Endothelial cell of umbilical vein (primary cell): ENCODE data around the gene PKD1L1. TPM values are rescaled to one million over a fixed set of nuclear protein-coding genes. Genes with fewer than 3 reads are reported as not detected.

Experiments
- BruUV-seq: library from RNA; stranded (reverse); fragments of 400-500 nt; replicated peaks from 2 replicates; lab custom pipeline; 2021; lab: Mats Ljungman, UMichigan
- CTCF ChIA-PET: fragments of 300-600, 350-600 bp; sonication (Branson Sonifier 250); formaldehyde crosslinking; loops from one replicate; lab custom pipeline; 2021; ENCODE audit warnings: antibody characterized with exemption, inconsistent platforms; lab: Charles Lee
- POLR2A ChIA-PET: fragments of 300-600, 350-600 bp; sonication (Branson Sonifier 250); formaldehyde crosslinking; loops from one replicate; lab custom pipeline; 2021; ENCODE audit warnings: antibody characterized with exemption, inconsistent platforms; lab: Charles Lee
- DNase-seq: peaks from one replicate; pipeline ENCODE4 v3.0.0-alpha.2; 2011; ENCODE audit warnings: low read depth, low spot score
- FAIRE-seq: peaks from 2 replicates; lab custom pipeline; 2011; peaks lifted over from hg19 to GRCh38; lab: Jason Lieb, UNC
- H2AFZ ChIP-seq: 2 replicates; pipeline ENCODE4 v1.6.0; 2012; ENCODE audit warnings: low read depth, low read length, control low read depth, inconsistent platforms
- H3K27ac ChIP-seq: 2 replicates; pipeline ENCODE4 v1.5.1; 2011; ENCODE audit warnings: low read depth, mild to moderate bottlenecking, control low read depth, low read length, moderate library complexity; ENCODE audit not compliant: insufficient read depth
- H3K27me3 ChIP-seq, 2 experiments: 2 replicates each; pipeline versions ENCODE4 v1.6.0 to v1.6.1; 2011; ENCODE audit warnings: low read length in 2 of 2, mixed read lengths in 1 of 2; ENCODE audit not compliant: control insufficient read depth in 2 of 2, insufficient read depth in 2 of 2
- H3K36me3 ChIP-seq, 2 experiments: 2 replicates in 1 of 2; 3 replicates in 1 of 2; pipeline ENCODE4 v1.5.1; 2011; ENCODE audit warnings: low read length in 2 of 2, mild to moderate bottlenecking in 1 of 2, moderate library complexity in 1 of 2; ENCODE audit not compliant: control insufficient read depth in 2 of 2, insufficient read depth in 2 of 2; ENCODE audit errors: extremely low read depth in 1 of 2
- H3K4me1 ChIP-seq: 3 replicates; pipeline ENCODE4 v1.5.1; 2011; ENCODE audit warnings: mild to moderate bottlenecking, low read length; ENCODE audit not compliant: control insufficient read depth, insufficient read depth; ENCODE audit errors: extremely low read depth
- H3K4me2 ChIP-seq: 2 replicates; pipeline ENCODE4 v1.6.1; 2011; ENCODE audit warnings: low read length, control low read depth, mixed read lengths; ENCODE audit not compliant: insufficient read depth
- H3K4me3 ChIP-seq, 3 experiments: fragments of 200-600 bp in 1 of 3; sonication (generic), shearing (Covaris generic) in 1 of 3; replicated peaks in 1 of 3; 2 replicates each; pipeline ENCODE4 v1.5.1; 2011 to 2016; ENCODE audit warnings: control low read depth in 3 of 3, low read length in 3 of 3, mild to moderate bottlenecking in 2 of 3, inconsistent platforms in 1 of 3, low read depth in 1 of 3, moderate library complexity in 1 of 3; ENCODE audit not compliant: insufficient read depth in 1 of 3
- H3K79me2 ChIP-seq: 2 replicates; pipeline ENCODE4 v1.6.0; 2012; ENCODE audit warnings: low read length, inconsistent platforms; ENCODE audit not compliant: control insufficient read depth, insufficient read depth
- H3K9ac ChIP-seq: replicated peaks from 2 replicates; pipeline ENCODE3; 2011; ENCODE audit warnings: low read length, control low read depth; ENCODE audit not compliant: insufficient read depth; ENCODE audit errors: extremely low read depth
- H3K9me1 ChIP-seq: replicated peaks from 3 replicates; pipeline ENCODE4 v1.6.0; 2011; ENCODE audit warnings: mild to moderate bottlenecking, low read length; ENCODE audit not compliant: control insufficient read depth, insufficient read depth; ENCODE audit errors: extremely low read depth
- H3K9me3 ChIP-seq: replicated peaks from 2 replicates; pipeline ENCODE4 v1.5.1; 2012; ENCODE audit warnings: low read length, inconsistent platforms; ENCODE audit not compliant: control insufficient read depth, insufficient read depth
- H4K20me1 ChIP-seq: replicated peaks from 2 replicates; pipeline ENCODE3; 2011; ENCODE audit warnings: mild to moderate bottlenecking, low read length; ENCODE audit not compliant: control insufficient read depth, insufficient read depth; ENCODE audit errors: extremely low read depth
- CTCF ChIP-seq, 2 donors: IDR thresholded peaks; 1 replicate in 1 of 2; 2 replicates in 1 of 2; pipeline ENCODE4 v1.5.1; 2011; ENCODE audit warnings: low read length in 2 of 2, mild to moderate bottlenecking in 2 of 2, moderate library complexity in 2 of 2, control low read depth in 1 of 2, inconsistent platforms in 1 of 2, low read depth in 1 of 2; ENCODE audit not compliant: insufficient read depth in 1 of 2; ENCODE audit errors: extremely low read depth in 1 of 2
- EZH2 ChIP-seq: IDR thresholded peaks from 2 replicates; pipeline ENCODE4 v1.6.1; 2012; ENCODE audit warnings: borderline replicate concordance, low read depth, mild to moderate bottlenecking, moderate library complexity, low read length, inconsistent platforms; ENCODE audit not compliant: severe bottlenecking
- FOS ChIP-seq: IDR thresholded peaks from 2 replicates; pipeline ENCODE4 v1.6.1; 2011; ENCODE audit warnings: mild to moderate bottlenecking, low read length, moderate library complexity, borderline replicate concordance; ENCODE audit not compliant: insufficient read depth
- GATA2 ChIP-seq: IDR thresholded peaks from 2 replicates; pipeline ENCODE4 v1.7.0; 2011; ENCODE audit warnings: low read depth, mild to moderate bottlenecking, moderate library complexity, mixed read lengths, low read length; ENCODE audit not compliant: insufficient read length, insufficient read depth
- JUN ChIP-seq: IDR thresholded peaks from 2 replicates; pipeline ENCODE4 v1.6.1; 2011; ENCODE audit warnings: borderline replicate concordance, low read depth; ENCODE audit not compliant: insufficient read length, insufficient read depth
- MAX ChIP-seq: IDR thresholded peaks from 2 replicates; pipeline ENCODE4 v1.6.1; 2011; ENCODE audit not compliant: insufficient read depth, insufficient read length
- MYC ChIP-seq: IDR thresholded peaks from one replicate; pipeline ENCODE4 v1.6.1; 2011; ENCODE audit warnings: mild to moderate bottlenecking, low read depth, low read length
- POLR2A ChIP-seq: IDR thresholded peaks from 2 replicates; pipeline ENCODE4 v1.6.1; 2012; ENCODE audit warnings: low read depth, mild to moderate bottlenecking, control low read depth, low read length
- POLR2AphosphoS5 ChIP-seq: IDR thresholded peaks from 2 replicates; pipeline ENCODE4 v1.6.1; 2012; ENCODE audit warnings: low read depth, mild to moderate bottlenecking, control low read depth, low read length, moderate library complexity; ENCODE audit not compliant: insufficient read depth
- dilution Hi-C: fragments of 300-500 bp; cut with MboI; formaldehyde crosslinking; loops from one replicate; pipeline ENCODE4 v1.15.0; 2019; ENCODE audit warnings: low sequenced_read_pairs; ENCODE audit not compliant: extremely low pct_ligation_motif_present
- intact Hi-C: fragments of 100-400 bp; cut with micrococcal nuclease; formaldehyde crosslinking; loops from one replicate; pipeline ENCODE4 v1.10.0; 2022
- polyA plus RNA-seq, 4 experiments: library from polyadenylated mRNA; depleted of rRNA in 3 of 4; stranded (reverse) in 3 of 4; unstranded in 1 of 4; fragments of >200 nt; gene quantifications; 2 replicates each; pipeline versions ENCODE4 v1.2.1 to v1.2.3, GENCODE V29; 2011 to 2012; ENCODE audit warnings: missing spikeins in 1 of 4
- total RNA-seq: library from RNA; stranded (reverse); gene quantifications from 2 replicates; pipeline ENCODE4 v1.2.3, GENCODE V29; 2021

Gene PKD1L1
- total and polyA plus RNA-seq, 2 donors (not counting 3 experiments of a cell fraction or from before 2014, with no cell fraction given), result 4.1 to 5.9 TPM

- Histone ChIP-seq H3K4me3 (no peak overlapping the region), H3K9ac (no peak overlapping the region), H3K4me2 (peak overlapping the region; percentile 34), H4K20me1 (no peaks in the 10 kb centered on the region), H3K9me3 (no peaks in the 10 kb centered on the region), H3K36me3 (no peaks in the 10 kb centered on the region), H3K9me1 (no peaks in the 10 kb centered on the region), H3K27ac (peak overlapping the region; percentile 3), H2AFZ (no peak overlapping the region), H3K4me1 (peaks cover 31% of the 10 kb centered on the region), H3K27me3 (no peaks in the 10 kb centered on the region), H3K79me2 (no peaks in the 10 kb centered on the region)
- dilution Hi-C loops (no loop called here), intact Hi-C loops (no loop called here)
- POLR2A ChIA-PET, result interaction anchor here (1.2 kb wide), 1 partner anchor 21 kb away, joined by 4 read pairs; no protein-coding TSS in a partner anchor
- FAIRE-seq (peak; percentile 61), DNase-seq (peak; percentile 34)
- BruUV-seq, result no TSS peak
- CTCF ChIA-PET, result interaction anchor here (0.6 to 2.2 kb wide), 10 partner anchors 13 to 1259 kb away, joined by 3 to 16 read pairs (median 5); no protein-coding TSS in a partner anchor
- TF ChIP-seq GATA2, result peak; percentile 7
- peak; percentile 69 for TF ChIP-seq FOS
- no peak for TF ChIP-seq EZH2
- TF ChIP-seq POLR2A, result no peak
These were observed 143.3 kb downstream of the PKD1L1 start for GRCh38 chr7:47804767-47805545.

GRCh38 chr7:47803846-47804245 lies 144.4 kb downstream of the PKD1L1 start:
- Histone ChIP-seq H3K79me2 (no peaks in the 10 kb centered on the region), H2AFZ (no peak overlapping the region), H3K4me2 (no peak overlapping the region), H3K4me3 (no peak overlapping the region), H4K20me1 (no peaks in the 10 kb centered on the region), H3K9me1 (no peaks in the 10 kb centered on the region), H3K27ac (no peak overlapping the region), H3K36me3 (no peaks in the 10 kb centered on the region), H3K4me1 (peaks cover 31% of the 10 kb centered on the region), H3K27me3 (no peaks in the 10 kb centered on the region), H3K9ac (no peak overlapping the region), H3K9me3 (no peaks in the 10 kb centered on the region)
- no TSS peak for BruUV-seq
- dilution Hi-C loops (no loop called here), intact Hi-C loops (no loop called here)
- ChIA-PET CTCF (no interaction called here), POLR2A (no interaction called here)
- DNase-seq, result no peak
- TF ChIP-seq MYC, result no peak
- no peak for TF ChIP-seq POLR2AphosphoS5
- TF ChIP-seq MAX, result no peak
- TF ChIP-seq GATA2, result no peak
- TF ChIP-seq POLR2A, result no peak
- TF ChIP-seq FOS, result no peak
- no peak for TF ChIP-seq JUN
- TF ChIP-seq CTCF (IDR thresholded peaks at IDR 0.05; ENCODE audit: extremely low read depth in 1 of 2, insufficient read depth in 1 of 2, low read depth in 1 of 2, low read length in 2 of 2), result no peak
- TF ChIP-seq EZH2, result no peak
- no peak for FAIRE-seq
